ENCODE results near the gene VPS8. TPM values are rescaled to one million over a fixed set of nuclear protein-coding genes. Genes with fewer than 3 reads are reported as not detected.

The VPS8 gene
- total RNA-seq, 1 donor from 2014 or later, result 101 TPM

DNA sequence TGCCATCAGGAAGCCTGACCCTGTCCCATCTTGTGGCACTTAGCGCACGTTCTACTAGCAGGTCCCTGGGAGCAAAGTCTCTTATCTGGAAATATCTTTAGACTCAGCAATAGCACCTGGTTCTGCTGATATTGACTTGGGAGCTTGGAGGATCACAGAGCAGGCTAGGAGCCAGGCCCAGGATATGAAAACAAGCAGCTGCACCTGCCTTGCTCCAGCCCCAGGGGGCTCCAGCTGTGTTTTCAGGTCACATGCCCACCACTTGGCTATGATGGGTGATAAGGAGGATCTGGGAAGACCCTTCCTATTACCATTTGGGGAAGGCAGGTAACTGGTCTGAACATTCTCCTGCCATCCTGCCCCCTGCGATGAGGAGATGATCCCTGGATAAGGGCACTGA is 253.1 kb downstream of the VPS8 start:
- DNase-seq (ENCODE audit: low spot score), result no peak
- intact Hi-C loops (cut with DNase I), result no loop called here

DNA sequence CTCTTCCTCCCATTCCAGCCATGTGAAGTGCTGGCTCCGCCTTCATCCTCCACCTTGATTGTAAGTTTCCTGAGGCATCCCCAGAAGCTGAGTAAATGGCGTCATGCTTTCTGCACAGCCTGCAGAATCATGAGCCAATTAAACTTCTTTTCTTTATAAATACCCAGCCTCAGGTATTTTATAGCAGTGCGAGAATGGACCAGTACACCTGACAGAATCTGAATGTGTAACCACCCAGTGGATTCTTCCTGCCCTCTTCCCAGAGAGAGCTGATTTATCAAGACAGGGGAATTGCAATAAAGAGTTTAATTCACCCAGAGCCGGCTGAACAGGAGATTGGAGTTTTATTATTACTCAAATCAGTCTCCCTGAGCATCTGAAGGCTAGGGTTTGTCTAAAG is 254.3 kb downstream of the VPS8 start:
- DNase-seq (ENCODE audit: low spot score), result no peak
- intact Hi-C loops (cut with DNase I), result no loop called here

DNA sequence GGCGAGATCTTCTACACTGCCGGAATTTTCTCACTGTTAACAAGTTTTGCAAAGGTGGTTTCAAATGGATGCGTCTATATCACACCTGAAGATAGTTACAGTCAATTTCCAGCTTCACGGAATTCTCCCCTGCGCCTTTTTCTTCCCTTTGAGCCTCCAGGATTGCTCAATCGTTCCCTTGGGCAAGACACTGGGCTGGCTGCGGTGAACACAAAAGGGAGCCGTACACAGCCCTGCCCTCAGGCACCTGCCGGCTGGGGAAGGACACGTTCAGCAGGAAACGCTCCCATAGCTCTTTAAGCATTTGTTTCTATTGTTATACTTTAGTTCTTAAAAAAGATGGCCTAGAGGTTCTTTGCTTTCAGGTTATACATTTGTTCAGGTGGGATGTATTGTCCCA is 255.2 kb downstream of the VPS8 start:
- intact Hi-C loops (cut with DNase I), result no loop called here

DNA sequence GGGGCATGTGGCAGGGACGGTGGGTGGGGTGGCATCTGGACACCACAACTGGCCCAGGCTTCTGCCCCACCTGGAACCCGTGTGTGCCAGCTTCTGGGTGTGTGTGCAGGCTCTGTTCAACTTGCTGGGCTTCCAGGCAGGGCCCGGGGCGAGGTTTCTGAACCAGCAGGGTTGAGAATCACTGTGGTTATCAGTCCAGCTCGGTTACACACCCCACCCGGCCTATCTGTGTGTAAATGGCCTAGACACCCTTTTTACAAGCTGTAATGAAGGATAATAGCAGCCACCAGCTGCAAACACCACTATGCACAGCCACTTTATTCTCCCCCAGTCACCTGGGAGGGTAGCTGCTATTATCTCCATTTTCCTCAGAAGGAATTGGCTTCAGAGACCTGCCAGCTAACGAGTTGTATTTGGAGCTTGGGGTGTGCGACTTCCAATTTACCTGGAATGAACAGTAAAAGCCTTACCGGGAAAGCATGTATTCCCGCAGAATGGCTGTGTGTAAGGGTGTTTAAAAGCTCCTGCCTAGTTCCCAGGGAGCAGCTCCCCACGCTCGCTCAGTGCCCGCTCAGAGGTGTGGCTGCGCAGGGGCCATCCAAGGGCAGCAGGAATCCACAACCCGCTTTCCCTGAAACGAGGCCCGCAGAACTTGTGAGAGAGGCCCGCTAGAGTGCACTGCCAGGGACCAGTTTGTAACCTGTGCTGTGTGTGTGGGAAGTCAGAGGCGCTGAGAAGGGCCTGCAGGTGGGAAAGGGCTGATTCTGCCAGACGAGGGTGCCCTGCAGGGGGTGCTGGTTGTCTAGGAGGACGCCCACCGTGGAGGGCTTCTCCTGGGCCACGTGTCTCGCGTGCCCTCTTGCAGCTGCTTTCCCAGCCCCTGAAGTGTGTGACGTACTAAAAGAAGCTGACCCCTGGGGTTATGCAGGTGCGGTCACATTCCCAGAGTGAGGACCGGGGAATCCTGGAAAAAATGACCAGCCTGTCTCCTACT is 257.4 kb downstream of the VPS8 start:
- intact Hi-C loops (cut with DNase I), result no loop called here
- DNase-seq (ENCODE audit: low spot score), result no peak

More for the DNA sequence above, 255.2 kb downstream of the VPS8 start:
- DNase-seq (ENCODE audit: low spot score), result no peak

DNA sequence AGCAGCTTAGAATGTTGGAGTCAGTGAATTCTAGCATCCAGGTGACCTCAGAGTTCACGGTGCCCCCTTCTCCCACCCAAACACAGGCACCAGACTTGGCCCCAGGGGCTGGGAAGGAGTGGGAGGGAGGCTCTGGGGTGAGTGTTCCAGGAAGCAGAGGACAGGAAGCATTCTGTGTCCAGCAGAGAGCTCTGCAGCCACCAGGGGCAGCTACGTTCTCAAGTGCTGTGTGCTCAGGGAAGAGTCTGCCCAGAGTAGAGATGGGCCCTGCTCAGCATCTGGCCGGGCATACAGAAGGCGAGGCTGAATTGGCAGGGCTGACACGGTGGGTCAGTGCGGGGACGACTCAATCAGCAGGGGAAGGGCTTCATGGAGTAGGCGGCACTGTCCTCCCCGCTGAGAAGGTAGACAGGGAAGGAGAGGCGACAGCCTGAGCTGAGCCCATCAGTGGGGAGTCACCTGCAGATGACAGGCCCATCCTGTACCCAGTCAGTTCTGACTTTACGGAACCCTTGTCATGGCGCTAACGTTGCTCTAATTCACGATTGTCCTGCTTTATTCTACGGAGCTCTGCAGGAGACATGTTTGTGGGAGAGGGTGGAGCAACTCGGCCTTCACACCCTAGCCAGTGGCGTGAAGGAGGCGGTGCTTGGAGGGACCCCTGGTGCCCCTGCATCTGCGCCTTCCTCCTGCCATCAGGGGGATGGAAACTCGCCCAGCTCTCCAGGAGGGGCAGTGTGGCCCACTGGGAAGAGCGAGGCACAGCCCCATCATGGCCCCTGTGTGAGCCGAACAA is 258.7 kb downstream of the VPS8 start:
- DNase-seq (ENCODE audit: low spot score), result no peak
- intact Hi-C loops (cut with DNase I), result no loop called here

DNA sequence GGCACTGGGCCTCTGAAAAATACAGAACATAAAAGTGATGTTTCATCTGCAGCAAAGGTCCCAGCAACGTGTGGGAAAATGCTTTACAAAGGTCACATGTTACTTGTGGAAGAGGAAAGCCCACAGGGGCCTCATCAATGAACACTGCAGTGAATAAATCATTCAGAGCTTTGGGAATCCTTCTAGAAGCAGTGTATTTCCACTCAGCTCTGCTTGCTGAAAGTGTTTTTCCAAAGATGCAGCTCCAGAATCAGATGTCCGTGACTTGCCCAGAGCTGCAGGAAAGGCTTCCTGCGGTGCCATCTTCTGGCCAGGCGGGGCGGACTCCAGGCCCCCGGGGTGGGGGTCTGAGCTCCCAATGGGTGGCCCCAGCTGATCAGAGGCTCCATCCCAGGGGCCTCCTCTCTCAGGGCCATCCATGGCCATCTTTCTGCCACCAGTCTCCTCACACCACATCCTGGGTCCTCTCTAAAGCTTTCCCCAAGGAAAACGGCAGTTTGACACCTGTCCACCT is 259.4 kb downstream of the VPS8 start:
- intact Hi-C loops (cut with DNase I), result no loop called here
- DNase-seq (ENCODE audit: low spot score), result no peak

DNA sequence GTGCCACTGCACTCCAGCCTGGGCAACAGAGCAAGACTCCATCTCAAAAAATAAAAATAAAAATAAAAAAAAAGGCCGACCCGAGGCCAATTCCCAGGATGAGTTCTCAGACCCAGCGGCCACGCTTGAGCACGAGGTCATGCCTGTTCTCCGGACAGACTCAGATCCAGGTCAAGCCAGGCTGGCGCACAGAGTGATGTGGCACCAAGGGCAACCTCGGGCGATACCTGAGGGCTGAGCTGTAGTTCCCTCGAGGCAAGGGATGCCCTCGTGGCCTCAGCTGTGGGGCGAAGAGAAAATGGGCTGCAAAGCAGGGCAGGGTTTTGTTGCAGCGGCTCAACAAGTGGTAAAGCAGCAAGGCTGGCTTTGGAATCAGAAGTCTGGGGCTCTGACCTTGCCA is 263.6 kb downstream of the VPS8 start:
- no peak for DNase-seq (ENCODE audit: low spot score)
- intact Hi-C loops (cut with DNase I), result no loop called here

DNA sequence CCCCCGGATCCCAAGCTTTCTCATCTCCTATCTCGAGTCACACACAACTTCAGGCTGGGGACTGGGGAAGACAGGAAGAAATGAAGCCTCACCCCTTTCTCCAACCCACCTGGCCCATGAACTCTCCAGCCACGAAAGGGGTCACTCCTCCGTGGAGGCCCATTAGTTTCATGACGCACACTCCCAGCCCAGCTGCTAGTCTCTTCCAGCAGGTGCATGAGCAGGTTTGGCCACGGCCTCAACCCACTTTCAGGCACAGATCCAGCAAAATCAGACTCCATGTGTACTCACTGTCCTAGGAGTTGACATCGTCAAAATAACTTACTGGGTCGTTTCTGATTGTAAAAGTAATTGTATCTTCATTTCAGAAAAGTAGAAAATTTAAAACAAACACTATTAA is 264.3 kb downstream of the VPS8 start:
- no peak for DNase-seq (ENCODE audit: low spot score)
- intact Hi-C loops (cut with DNase I), result no loop called here

DNA sequence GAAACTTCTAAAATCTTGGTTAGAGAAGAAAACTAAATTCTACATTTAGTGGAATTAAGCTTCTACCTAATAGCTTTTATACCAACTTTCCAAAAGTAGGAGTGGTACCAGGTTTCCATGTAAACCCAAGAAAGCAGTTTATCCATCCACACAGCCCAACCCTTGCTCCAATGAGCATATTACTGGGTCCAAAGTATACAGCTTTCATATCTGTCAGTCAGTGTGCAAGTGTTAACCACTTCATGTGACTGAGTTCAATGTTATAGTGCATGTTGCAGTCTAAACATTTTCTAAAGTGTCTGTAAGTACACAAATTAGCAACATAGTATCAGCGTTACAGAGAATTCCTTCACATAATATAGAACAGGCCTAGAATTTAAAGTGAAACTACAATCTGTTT is 267.7 kb downstream of the VPS8 start:
- intact Hi-C loops (cut with DNase I), result no loop called here
- DNase-seq (ENCODE audit: low spot score), result no peak

DNA sequence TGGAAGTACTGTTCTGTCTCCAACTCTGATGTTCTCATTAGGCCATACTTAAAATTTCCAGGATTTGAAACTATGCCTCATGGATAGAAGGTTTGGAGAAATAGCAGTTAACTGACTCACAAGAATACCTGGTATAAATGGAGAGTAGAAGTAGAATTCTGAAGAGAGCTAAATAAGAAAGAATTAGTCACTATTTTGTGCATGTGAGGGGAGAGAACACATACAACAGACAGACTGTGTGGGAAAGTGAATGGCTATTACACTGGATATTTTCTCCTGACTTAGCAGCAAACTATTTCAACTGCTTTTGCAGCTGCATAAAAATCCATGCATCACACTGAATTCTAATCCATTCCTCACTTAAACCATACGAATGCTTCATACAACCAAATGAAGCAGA is 269.6 kb downstream of the VPS8 start:
- intact Hi-C loops (cut with DNase I), result no loop called here
- no peak for DNase-seq (ENCODE audit: low spot score)

DNA sequence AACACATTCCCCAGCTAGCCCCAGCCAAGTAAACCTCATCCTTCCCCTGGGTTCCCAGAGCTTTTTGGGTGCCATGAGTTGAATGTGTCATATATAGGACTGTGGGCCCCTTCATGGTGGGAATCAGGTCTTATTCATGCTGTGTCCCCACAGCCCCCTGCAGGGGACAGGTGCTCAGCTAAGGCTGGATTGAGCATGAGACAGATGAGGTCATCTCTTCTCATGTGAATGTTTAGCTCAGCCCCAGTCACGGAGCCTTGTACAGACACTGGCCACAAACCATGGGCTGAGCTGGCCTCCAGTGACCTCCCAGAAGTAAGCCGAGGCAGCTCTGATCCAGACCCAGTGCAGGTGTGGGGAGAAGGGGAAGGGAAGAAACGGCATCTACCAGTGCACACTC is 270.2 kb downstream of the VPS8 start:
- intact Hi-C loops (cut with DNase I), result no loop called here
- DNase-seq (ENCODE audit: low spot score), result no peak

DNA sequence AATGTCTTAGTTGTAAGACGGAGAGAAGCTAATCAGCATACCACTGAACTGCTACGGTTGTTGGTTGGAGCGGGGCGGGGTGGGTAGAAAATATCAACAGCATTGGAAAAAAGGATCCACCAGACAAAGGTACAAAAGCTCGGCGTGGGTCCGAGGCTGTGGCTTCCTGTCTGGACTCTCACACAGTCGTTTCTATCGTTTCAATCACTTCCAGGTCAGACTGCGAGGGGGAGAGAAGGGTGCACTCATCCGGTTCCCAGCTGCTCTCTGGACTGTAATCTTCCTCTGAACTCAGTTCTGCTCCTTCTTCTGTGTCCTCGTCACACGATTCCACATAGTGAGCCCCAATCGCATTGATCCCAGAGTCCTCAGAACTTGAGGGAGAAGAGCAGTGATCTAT is 270.9 kb downstream of the VPS8 start:
- no peak for DNase-seq (ENCODE audit: low spot score)
- intact Hi-C loops (cut with DNase I), result no loop called here

DNA sequence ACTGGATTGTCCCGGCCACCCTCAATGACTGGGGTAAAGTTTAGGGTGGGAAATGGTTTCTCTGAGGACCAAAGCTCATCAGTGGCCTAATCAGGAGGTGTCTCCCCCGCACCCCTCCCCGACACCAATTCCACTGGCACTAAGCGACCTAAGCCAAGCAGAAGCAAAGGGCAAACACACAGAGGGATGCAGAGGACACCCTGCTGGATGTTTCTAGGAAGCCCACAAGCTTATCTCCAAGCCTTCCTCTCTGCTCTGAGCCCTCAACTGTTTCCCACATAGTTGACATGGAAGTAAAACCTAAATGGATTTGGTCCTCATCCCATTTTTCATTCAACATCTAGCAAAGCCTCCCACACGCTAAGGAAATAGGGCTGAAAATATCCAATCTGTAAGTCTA is 272.4 kb downstream of the VPS8 start:
- intact Hi-C loops (cut with DNase I), result no loop called here
- DNase-seq (ENCODE audit: low spot score), result no peak

DNA sequence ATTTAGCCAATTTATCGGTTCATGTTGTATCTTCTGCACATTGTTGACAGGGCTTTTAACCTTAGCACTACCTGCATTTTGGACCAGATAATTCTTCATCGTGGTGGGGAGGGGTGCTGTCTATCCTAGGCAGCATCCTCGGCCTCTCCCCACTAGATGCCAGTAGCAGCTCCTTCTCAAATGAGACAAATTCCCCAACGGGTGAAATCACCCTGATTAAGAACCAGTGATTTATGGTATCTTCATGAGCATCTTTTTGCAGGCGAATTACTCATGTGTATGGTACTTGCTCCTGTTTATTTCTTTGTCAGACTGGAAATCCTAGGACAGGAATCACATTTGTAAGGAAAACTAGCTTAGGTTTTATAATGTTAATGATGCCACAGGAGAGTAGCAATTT is 272.9 kb downstream of the VPS8 start:
- no peak for DNase-seq (ENCODE audit: low spot score)
- intact Hi-C loops (cut with DNase I), result no loop called here

DNA sequence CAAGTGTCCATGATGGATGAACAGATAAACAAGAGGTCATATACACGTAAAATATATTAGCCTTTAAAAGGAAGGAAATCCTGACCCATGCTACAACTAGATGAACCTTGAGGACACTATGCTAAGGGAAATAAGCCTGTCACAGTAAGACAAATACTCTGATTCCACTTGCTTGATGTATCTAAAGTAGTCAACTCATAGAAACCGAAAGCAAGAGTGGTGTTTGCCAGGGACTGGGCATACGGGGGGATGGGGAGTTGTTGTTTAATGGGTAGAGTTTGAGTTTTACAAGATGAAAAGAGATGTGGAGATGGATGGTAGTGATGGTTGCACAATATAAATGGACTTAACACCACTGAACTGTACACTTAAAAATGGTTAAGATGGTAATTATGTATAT is 275.5 kb downstream of the VPS8 start:
- DNase-seq (ENCODE audit: low spot score), result no peak
- intact Hi-C loops (cut with DNase I), result no loop called here

DNA sequence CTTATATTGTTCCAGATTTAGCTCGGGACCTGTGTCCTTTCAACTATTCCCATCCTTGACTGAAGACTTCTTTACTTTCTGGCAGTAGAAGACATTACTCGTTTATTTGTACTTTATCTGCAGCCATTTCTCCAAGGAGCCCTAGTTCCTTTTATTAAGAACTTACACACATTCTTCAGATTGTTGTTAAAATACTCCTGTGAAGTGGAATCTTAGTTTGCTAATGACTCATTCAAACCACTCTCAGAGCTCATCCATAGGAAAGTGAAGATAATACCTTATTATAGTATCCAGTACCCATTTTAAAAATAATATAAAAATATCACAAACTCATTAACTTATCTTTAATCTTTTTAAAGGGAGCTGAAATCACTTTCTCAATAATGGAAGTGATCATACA is 277.4 kb downstream of the VPS8 start:
- intact Hi-C loops (cut with DNase I), result no loop called here
- DNase-seq (ENCODE audit: low spot score), result no peak

DNA sequence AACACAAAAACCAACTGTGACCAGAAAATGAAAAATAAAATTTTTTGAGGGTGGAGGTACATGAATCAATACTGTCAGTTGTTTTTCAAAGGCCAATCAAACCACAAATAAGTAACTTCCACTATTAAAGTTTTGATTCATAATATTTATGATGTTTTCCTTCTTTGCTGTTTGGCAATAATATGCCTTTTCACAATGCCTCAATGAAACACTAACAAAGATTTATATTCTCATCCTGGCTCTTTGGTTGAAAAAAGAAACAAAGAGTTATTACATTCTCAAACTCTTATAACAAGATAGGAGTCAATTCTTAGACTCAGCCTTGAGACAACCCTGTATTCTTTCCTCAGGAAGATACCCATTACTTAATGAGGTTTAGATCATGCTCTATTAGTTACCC is 277.8 kb downstream of the VPS8 start:
- intact Hi-C loops (cut with DNase I), result no loop called here
- no peak for DNase-seq (ENCODE audit: low spot score)

DNA sequence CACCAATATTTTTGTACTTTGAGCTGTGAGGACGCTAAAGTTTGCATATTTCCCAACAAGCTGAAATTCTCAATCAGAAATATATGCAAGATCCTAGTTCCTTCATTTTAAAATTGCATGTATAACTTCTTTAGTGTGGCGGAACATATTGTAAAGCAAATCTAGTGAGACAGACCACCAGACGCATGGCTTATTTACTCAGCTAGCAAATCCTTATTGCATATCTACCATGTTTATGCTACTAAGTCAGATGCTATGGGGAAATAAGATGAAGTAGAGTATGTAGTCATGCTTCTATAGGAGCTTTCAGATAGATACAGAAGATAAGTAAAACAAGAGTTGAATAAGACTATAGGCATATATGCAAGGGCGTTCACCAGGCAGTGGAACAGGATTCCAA is 278.8 kb downstream of the VPS8 start:
- intact Hi-C loops (cut with DNase I), result no loop called here
- DNase-seq (ENCODE audit: low spot score), result no peak

DNA sequence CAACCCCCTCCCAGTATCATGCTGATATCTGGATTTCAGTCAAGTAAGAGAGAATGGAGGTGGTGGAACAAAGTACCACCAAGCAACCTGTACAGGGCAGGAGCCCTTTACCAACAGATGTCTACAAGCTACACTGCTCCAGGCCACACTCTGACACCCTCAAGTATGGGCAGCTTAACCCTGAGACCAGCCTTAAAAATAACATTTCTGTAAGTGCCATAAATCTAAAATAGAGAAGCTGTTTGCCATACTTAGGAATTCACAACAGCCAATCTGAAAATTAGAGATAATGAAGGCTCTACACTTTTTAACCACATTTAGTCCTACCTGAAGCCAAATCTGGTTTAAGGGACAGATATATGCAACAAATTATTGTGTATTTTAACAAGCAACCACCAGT is 281.1 kb downstream of the VPS8 start:
- intact Hi-C loops (cut with DNase I), result no loop called here

DNA sequence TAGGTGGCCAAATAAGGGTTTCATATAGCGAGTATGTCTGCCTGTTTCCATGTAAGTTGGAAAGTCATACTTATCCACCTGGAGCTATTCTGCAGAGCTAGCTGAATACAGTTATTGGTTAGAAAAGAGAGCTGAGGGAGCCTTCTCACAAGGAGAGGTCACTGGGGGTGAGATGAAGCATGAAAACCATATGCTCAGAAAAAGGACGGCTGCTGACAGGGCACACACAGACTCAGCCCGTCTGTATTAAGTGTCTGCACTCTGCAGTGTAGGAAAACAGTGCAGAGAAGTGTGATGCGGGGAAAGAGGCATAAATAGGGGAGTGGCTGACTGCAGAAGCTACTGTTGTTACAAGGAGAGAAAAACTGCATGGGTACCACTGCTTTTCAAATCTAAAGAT is 282.7 kb downstream of the VPS8 start:
- intact Hi-C loops (cut with DNase I), result no loop called here
- DNase-seq (ENCODE audit: low spot score), result no peak

More for the DNA sequence above, 281.1 kb downstream of the VPS8 start:
- no peak for DNase-seq (ENCODE audit: low spot score)
